CD8-positive, alpha-beta memory T cell (primary cell): ENCODE measurements around the gene EIF3I. TPM values are rescaled to one million over a fixed set of nuclear protein-coding genes. Genes with fewer than 3 reads are reported as not detected.

Experiments used
- CTCF ChIA-PET: fragments of 350-600 bp; sonication (Branson Sonifier 250); formaldehyde crosslinking; loops from one replicate; lab custom pipeline; 2021; ENCODE audit warnings: antibody characterized with exemption; lab: Charles Lee
- POLR2A ChIA-PET: fragments of 350-600 bp; sonication (Branson Sonifier 250); formaldehyde crosslinking; loops from one replicate; lab custom pipeline; 2021; ENCODE audit warnings: antibody characterized with exemption; lab: Charles Lee
- DNase-seq, 5 donors: peaks; one replicate each; pipeline versions ENCODE4 v3.0.0 to v3.0.0-alpha.2; 2020 to 2022; ENCODE audit warnings: mixed read lengths in 1 of 5
- H3K27ac ChIP-seq: one replicate; pipeline ENCODE4 v1.7.0; 2013; ENCODE audit warnings: low read depth, mild to moderate bottlenecking, low read length, moderate library complexity
- H3K27me3 ChIP-seq: 2 replicates; pipeline ENCODE4 v1.7.0; 2013; ENCODE audit warnings: low read length, mild to moderate bottlenecking; ENCODE audit not compliant: insufficient read depth, poor library complexity, severe bottlenecking
- H3K36me3 ChIP-seq: 2 replicates; pipeline ENCODE4 v1.7.0; 2013; ENCODE audit warnings: mild to moderate bottlenecking, low read length, moderate library complexity; ENCODE audit not compliant: insufficient read depth
- H3K4me1 ChIP-seq: 2 replicates; pipeline ENCODE4 v1.7.0; 2013; ENCODE audit warnings: mild to moderate bottlenecking, low read length, moderate library complexity; ENCODE audit not compliant: insufficient read depth
- H3K4me3 ChIP-seq: 2 replicates; pipeline ENCODE4 v1.7.0; 2013; ENCODE audit warnings: mild to moderate bottlenecking, low read length
- H3K9me3 ChIP-seq: 2 replicates; pipeline ENCODE4 v1.7.0; 2013; ENCODE audit warnings: mild to moderate bottlenecking, low read length
- H3K27ac Mint-ChIP-seq, 8 donors: one replicate each; pipeline ENCODE4 v1.8.0; 2020 to 2021; ENCODE audit warnings: mixed read lengths in 8 of 8, mild to moderate bottlenecking in 6 of 8, inconsistent platforms in 3 of 8, moderate library complexity in 3 of 8
- H3K27me3 Mint-ChIP-seq, 2 donors: one replicate each; pipeline ENCODE4 v1.8.0; 2020 to 2021; ENCODE audit warnings: mixed read lengths in 2 of 2, mild to moderate bottlenecking in 1 of 2, moderate library complexity in 1 of 2
- H3K36me3 Mint-ChIP-seq, 3 donors: one replicate each; pipeline ENCODE4 v1.8.0; 2020 to 2021; ENCODE audit warnings: mixed read lengths in 3 of 3, inconsistent platforms in 1 of 3, mild to moderate bottlenecking in 1 of 3
- H3K4me1 Mint-ChIP-seq, 3 donors: one replicate each; pipeline ENCODE4 v1.8.0; 2020 to 2021; ENCODE audit warnings: mixed read lengths in 3 of 3, inconsistent platforms in 1 of 3, mild to moderate bottlenecking in 1 of 3
- H3K4me3 Mint-ChIP-seq, 7 donors: one replicate each; pipeline ENCODE4 v1.8.0; 2020 to 2021; ENCODE audit warnings: mixed read lengths in 7 of 7, mild to moderate bottlenecking in 6 of 7, moderate library complexity in 4 of 7, inconsistent platforms in 2 of 7
- H3K9me3 Mint-ChIP-seq, 5 donors: one replicate each; pipeline ENCODE4 v1.8.0; 2020 to 2022; ENCODE audit warnings: mixed read lengths in 5 of 5, mild to moderate bottlenecking in 3 of 5, moderate library complexity in 2 of 5, inconsistent platforms in 1 of 5
- polyA plus RNA-seq: library from polyadenylated mRNA; unstranded; fragments of 300-500 nt; fragmentation: Illumina TruSeq; gene quantifications from one replicate; pipeline ENCODE4 v1.2.3, GENCODE V29; 2021
- total RNA-seq, 2 experiments: library from RNA; stranded (reverse); gene quantifications; one replicate each; pipeline ENCODE4 v1.2.3, GENCODE V29; 2021

EIF3I gene
- total and polyA plus RNA-seq, 3 experiments from 2014 or later = 173 to 390 (median 381) TPM

- Histone ChIP-seq H3K4me3 (peak overlapping the region; percentile 45), H3K4me1 (peaks cover 74% of the 10 kb centered on the region), H3K27me3 (no peaks in the 10 kb centered on the region), H3K36me3 (peaks cover 3% of the 10 kb centered on the region), H3K9me3 (no peaks in the 10 kb centered on the region), H3K27ac (no peak overlapping the region)
- ChIA-PET POLR2A (interaction anchor here (1.0 to 1.5 kb wide), 3 partner anchors 17 to 21 kb away, joined by 3 to 6 read pairs (median 4); partner anchors contain the start of gene LCK), CTCF (interaction anchor here (16.9 kb wide), 1 partner anchor 15 kb away, joined by 181 read pairs; the partner anchor contains the start of genes FAM167B and LCK)
- peaks cover 0 to 46% (median 5%) of the 10 kb centered on the region in 3 donors for H3K36me3 Mint-ChIP-seq
- DNase-seq = peak in 1 of 5 donors; percentile 51
- H3K4me3 Mint-ChIP-seq = peak overlapping the region; percentile 31 to 81 (median 78)
- H3K4me1 Mint-ChIP-seq = peaks cover 53 to 68% (median 62%) of the 10 kb centered on the region in 3 donors
- no peaks in the 10 kb centered on the region for H3K9me3 Mint-ChIP-seq
- H3K27ac Mint-ChIP-seq = peak overlapping the region; percentile 84 to 98 (median 96)
- H3K27me3 Mint-ChIP-seq = no peaks in the 10 kb centered on the region
These were observed 44.8 kb downstream of the EIF3I start for GRCh38 chr1:32266921-32267591.

- Mint-ChIP-seq H3K4me3 (peak overlapping the region in 5 of 7 donors; percentile 20 to 59 (median 32)), H3K27me3 (peaks cover 0 to 5% of the 10 kb centered on the region in 2 donors), H3K4me1 (peaks cover 63 to 74% (median 66%) of the 10 kb centered on the region in 3 donors), H3K9me3 (no peaks in the 10 kb centered on the region), H3K36me3 (peaks cover 0 to 50% (median 7%) of the 10 kb centered on the region in 3 donors), H3K27ac (peak overlapping the region; percentile 62 to 93 (median 82))
- ChIA-PET CTCF (interaction anchor here (1.1 to 16.9 kb wide), 3 partner anchors 17 to 47 kb away, joined by 3 to 181 read pairs (median 4); partner anchors contain the start of genes EIF3I, FAM167B, LCK and TMEM234), POLR2A (interaction anchor here (1.1 to 1.2 kb wide), 2 partner anchors 16 to 29 kb away, joined by 3 to 4 read pairs; no protein-coding TSS in a partner anchor)
- Histone ChIP-seq H3K36me3 (peaks cover 6% of the 10 kb centered on the region), H3K9me3 (no peaks in the 10 kb centered on the region), H3K27me3 (no peaks in the 10 kb centered on the region), H3K27ac (no peak overlapping the region), H3K4me1 (peaks cover 77% of the 10 kb centered on the region), H3K4me3 (no peak overlapping the region)
- no peak for DNase-seq
These were observed 47.5 kb downstream of the EIF3I start for GRCh38 chr1:32269744-32270143.

GRCh38 chr1:32272557-32273390 lies 50.6 kb downstream of the EIF3I start:
- DNase-seq = peak in 2 of 5 donors; percentile 52 to 59
- Mint-ChIP-seq H3K36me3 (peaks cover 0 to 63% (median 6%) of the 10 kb centered on the region in 3 donors), H3K4me3 (peak overlapping the region; percentile 31 to 87 (median 81)), H3K9me3 (no peaks in the 10 kb centered on the region), H3K4me1 (peaks cover 51 to 62% (median 53%) of the 10 kb centered on the region in 3 donors), H3K27ac (peak overlapping the region; percentile 85 to 96 (median 93)), H3K27me3 (peaks cover 0 to 5% of the 10 kb centered on the region in 2 donors)
- CTCF ChIA-PET = interaction anchor here (0.9 to 16.9 kb wide), 4 partner anchors 15 to 63 kb away, joined by 3 to 181 read pairs (median 8); partner anchors contain the start of genes FAM167B, LCK and MARCKSL1
- Histone ChIP-seq H3K4me1 (peaks cover 66% of the 10 kb centered on the region), H3K27me3 (no peaks in the 10 kb centered on the region), H3K27ac (peak overlapping the region; percentile 12), H3K9me3 (no peaks in the 10 kb centered on the region), H3K36me3 (peaks cover 32% of the 10 kb centered on the region), H3K4me3 (peak overlapping the region; percentile 29)
- POLR2A ChIA-PET = interaction anchor here (0.8 to 2.0 kb wide), 7 partner anchors 13 to 67 kb away, joined by 3 to 11 read pairs (median 4); partner anchors contain the start of genes FAM167B, HDAC1, IQCC and LCK

DNA sequence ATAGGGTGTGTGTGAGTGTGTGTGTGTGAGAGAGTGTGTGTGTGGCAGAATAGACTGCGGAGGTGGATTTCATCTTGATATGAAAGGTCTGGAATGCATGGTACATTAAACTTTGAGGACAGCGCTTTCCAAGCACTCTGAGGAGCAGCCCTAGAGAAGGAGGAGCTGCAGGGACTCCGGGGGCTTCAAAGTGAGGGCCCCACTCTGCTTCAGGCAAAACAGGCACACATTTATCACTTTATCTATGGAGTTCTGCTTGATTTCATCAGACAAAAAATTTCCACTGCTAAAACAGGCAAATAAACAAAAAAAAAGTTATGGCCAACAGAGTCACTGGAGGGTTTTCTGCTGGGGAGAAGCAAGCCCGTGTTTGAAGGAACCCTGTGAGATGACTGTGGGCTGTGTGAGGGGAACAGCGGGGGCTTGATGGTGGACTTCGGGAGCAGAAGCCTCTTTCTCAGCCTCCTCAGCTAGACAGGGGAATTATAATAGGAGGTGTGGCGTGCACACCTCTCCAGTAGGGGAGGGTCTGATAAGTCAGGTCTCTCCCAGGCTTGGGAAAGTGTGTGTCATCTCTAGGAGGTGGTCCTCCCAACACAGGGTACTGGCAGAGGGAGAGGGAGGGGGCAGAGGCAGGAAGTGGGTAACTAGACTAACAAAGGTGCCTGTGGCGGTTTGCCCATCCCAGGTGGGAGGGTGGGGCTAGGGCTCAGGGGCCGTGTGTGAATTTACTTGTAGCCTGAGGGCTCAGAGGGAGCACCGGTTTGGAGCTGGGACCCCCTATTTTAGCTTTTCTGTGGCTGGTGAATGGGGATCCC lies 51.4 kb downstream of the EIF3I start:
- ChIA-PET POLR2A (interaction anchor here (0.5 to 2.0 kb wide), 11 partner anchors 18 to 118 kb away, joined by 3 to 11 read pairs (median 4); partner anchors contain the start of genes FAM167B and HDAC1), CTCF (interaction anchor here (0.9 to 2.3 kb wide), 7 partner anchors 14 to 33 kb away, joined by 3 to 12 read pairs (median 3); no protein-coding TSS in a partner anchor)
- H3K27me3 ChIP-seq = no peaks in the 10 kb centered on the region
- H3K4me1 ChIP-seq = peaks cover 66% of the 10 kb centered on the region
- peak overlapping the region; percentile 29 for H3K4me3 ChIP-seq
- H3K4me1 Mint-ChIP-seq = peaks cover 51 to 62% (median 54%) of the 10 kb centered on the region in 3 donors
- peak overlapping the region; percentile 85 to 96 (median 93) for H3K27ac Mint-ChIP-seq
- peaks cover 0 to 5% of the 10 kb centered on the region in 2 donors for H3K27me3 Mint-ChIP-seq
- peaks cover 41% of the 10 kb centered on the region for H3K36me3 ChIP-seq
- DNase-seq = peak; percentile 74 to 92 (median 84)
- H3K9me3 Mint-ChIP-seq = no peaks in the 10 kb centered on the region
- H3K9me3 ChIP-seq = no peaks in the 10 kb centered on the region
- peak overlapping the region; percentile 31 to 87 (median 81) for H3K4me3 Mint-ChIP-seq
- peaks cover 0 to 71% (median 9%) of the 10 kb centered on the region in 3 donors for H3K36me3 Mint-ChIP-seq
- peak overlapping the region; percentile 12 for H3K27ac ChIP-seq

DNA sequence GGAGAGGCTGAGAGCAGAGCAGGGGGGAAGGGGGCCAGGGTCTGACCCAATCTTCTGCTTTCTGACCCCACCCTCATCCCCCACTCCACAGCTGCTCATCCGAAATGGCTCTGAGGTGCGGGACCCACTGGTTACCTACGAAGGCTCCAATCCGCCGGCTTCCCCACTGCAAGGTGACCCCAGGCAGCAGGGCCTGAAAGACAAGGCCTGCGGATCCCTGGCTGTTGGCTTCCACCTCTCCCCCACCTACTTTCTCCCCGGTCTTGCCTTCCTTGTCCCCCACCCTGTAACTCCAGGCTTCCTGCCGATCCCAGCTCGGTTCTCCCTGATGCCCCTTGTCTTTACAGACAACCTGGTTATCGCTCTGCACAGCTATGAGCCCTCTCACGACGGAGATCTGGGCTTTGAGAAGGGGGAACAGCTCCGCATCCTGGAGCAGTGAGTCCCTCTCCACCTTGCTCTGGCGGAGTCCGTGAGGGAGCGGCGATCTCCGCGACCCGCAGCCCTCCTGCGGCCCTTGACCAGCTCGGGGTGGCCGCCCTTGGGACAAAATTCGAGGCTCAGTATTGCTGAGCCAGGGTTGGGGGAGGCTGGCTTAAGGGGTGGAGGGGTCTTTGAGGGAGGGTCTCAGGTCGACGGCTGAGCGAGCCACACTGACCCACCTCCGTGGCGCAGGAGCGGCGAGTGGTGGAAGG lies 52.6 kb downstream of the EIF3I start:
- Histone ChIP-seq H3K27ac (peak overlapping the region; percentile 12), H3K4me3 (peak overlapping the region; percentile 29), H3K4me1 (peaks cover 60% of the 10 kb centered on the region), H3K27me3 (no peaks in the 10 kb centered on the region), H3K9me3 (no peaks in the 10 kb centered on the region), H3K36me3 (peaks cover 53% of the 10 kb centered on the region)
- ChIA-PET CTCF (interaction anchor here (0.8 to 2.3 kb wide), 7 partner anchors 15 to 34 kb away, joined by 3 to 12 read pairs (median 3); no protein-coding TSS in a partner anchor), POLR2A (interaction anchor here (0.5 to 2.0 kb wide), 12 partner anchors 19 to 119 kb away, joined by 3 to 11 read pairs (median 4); partner anchors contain the start of gene FAM167B)
- peaks cover 0 to 80% (median 16%) of the 10 kb centered on the region in 3 donors for H3K36me3 Mint-ChIP-seq
- DNase-seq = no peak
- peak overlapping the region in 2 of 7 donors; percentile 78 to 82 for H3K4me3 Mint-ChIP-seq
- H3K4me1 Mint-ChIP-seq = peaks cover 47 to 54% (median 51%) of the 10 kb centered on the region in 3 donors
- peak overlapping the region; percentile 85 to 96 (median 93) for H3K27ac Mint-ChIP-seq
- peaks cover 0 to 5% of the 10 kb centered on the region in 2 donors for H3K27me3 Mint-ChIP-seq
- H3K9me3 Mint-ChIP-seq = no peaks in the 10 kb centered on the region

GRCh38 chr1:32275424-32275823 lies 53.2 kb downstream of the EIF3I start:
- Mint-ChIP-seq H3K36me3 (peaks cover 0 to 82% (median 16%) of the 10 kb centered on the region in 3 donors), H3K27me3 (peaks cover 0 to 5% of the 10 kb centered on the region in 2 donors), H3K9me3 (no peaks in the 10 kb centered on the region), H3K4me1 (peaks cover 44 to 50% (median 49%) of the 10 kb centered on the region in 3 donors), H3K27ac (peak overlapping the region in 1 of 8 donors; percentile 60), H3K4me3 (peak overlapping the region in 1 of 7 donors; percentile 59)
- H3K9me3 ChIP-seq = no peaks in the 10 kb centered on the region
- no peak overlapping the region for H3K27ac ChIP-seq
- DNase-seq = no peak
- H3K4me3 ChIP-seq = no peak overlapping the region
- peaks cover 56% of the 10 kb centered on the region for H3K4me1 ChIP-seq
- H3K36me3 ChIP-seq = peaks cover 56% of the 10 kb centered on the region
- CTCF ChIA-PET = interaction anchor here (0.8 to 2.3 kb wide), 2 partner anchors 27 to 35 kb away, joined by 3 to 12 read pairs; no protein-coding TSS in a partner anchor
- no peaks in the 10 kb centered on the region for H3K27me3 ChIP-seq
- POLR2A ChIA-PET = interaction anchor here (0.6 to 1.5 kb wide), 3 partner anchors 26 to 47 kb away, joined by 3 to 4 read pairs (median 4); no protein-coding TSS in a partner anchor
